ENCODE data around the gene B4GAT1. TPM values are rescaled to one million over a fixed set of nuclear protein-coding genes. Genes with fewer than 3 reads are reported as not detected.
A peak's percentile ranks its signal among the peaks of the same experiment; 100 is the strongest.

Gene B4GAT1
- total and polyA plus RNA-seq, 2 donors (not counting 1 experiment from before 2014, with no cell fraction given) = 1.4 to 5.2 TPM

DNA sequence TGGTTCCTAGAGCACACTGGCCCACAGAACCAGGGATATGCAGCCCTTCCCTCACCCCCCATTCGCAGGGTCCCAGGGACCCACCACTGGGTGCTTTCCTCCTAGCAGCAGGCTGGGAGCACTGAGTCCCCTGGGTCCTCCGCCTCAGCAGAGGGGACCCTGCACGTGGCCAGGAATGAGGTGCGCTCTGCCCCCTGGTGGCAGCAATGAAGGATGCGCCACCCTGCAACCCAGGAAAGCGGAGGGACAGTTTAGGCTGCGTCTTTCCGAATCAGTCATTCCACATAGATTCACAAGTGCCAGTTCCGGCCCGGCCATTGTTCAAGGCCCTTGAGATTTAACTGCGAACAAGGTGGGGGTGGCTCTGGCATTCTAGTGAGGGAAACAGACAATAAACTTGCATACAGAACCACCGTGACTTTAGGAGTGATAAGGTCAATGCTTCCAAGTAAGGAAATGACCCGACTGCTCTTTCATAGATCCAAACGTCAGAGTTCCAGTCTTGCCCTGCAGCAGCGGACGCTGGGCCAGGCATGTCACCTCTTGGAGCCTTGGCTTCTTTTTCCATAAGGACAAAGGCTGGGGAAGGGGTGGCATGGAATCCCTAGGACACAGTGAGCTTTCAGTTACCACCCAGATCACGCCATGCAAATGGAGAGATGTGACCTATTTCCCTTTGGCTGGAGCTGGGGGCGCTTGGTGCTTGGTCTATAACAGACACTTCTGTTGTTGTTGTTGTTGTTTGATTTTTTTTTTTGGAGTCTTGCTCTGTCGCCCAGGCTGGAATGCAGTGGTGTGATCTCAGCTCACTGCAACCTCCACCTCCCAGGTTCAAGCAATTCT, 18.9 kb downstream of the B4GAT1 start:
- Mint-ChIP-seq H3K9me3 (ENCODE audit: insufficient read depth) (no peaks in the 10 kb centered on the region), H3K4me3 (peak overlapping the region; percentile 52), H3K27ac (peak overlapping the region; percentile 47), H3K4me1 (peaks cover 16% of the 10 kb centered on the region), H3K27me3 (no peaks in the 10 kb centered on the region)
- H3K4me1 ChIP-seq (ENCODE audit: control insufficient read depth in 2 of 2, insufficient read depth in 2 of 2, low read length in 2 of 2) = peaks cover 15 to 25% of the 10 kb centered on the region in 2 donors
- no peaks in the 10 kb centered on the region for H3K27me3 ChIP-seq (replicated peaks in 1 of 4; ENCODE audit: control extremely low read depth in 1 of 4, control insufficient read depth in 3 of 4, insufficient read depth in 4 of 4, low read length in 3 of 4)
- no peak overlapping the region for H3K27ac ChIP-seq (ENCODE audit: low read length in 2 of 2)
- H3K9me3 ChIP-seq (ENCODE audit: control extremely low read depth in 1 of 3, control insufficient read depth in 2 of 3, insufficient read depth in 1 of 3, low read length in 2 of 3) = no peaks in the 10 kb centered on the region
- H3K4me2 ChIP-seq (replicated peaks; ENCODE audit: low read depth, low read length, poor library complexity, severe bottlenecking) = peak overlapping the region; percentile 64
- CTCF ChIA-PET = interaction anchor here (0.7 to 4.6 kb wide), 7 partner anchors 10 to 60 kb away, joined by 3 to 101 read pairs (median 5); partner anchors contain the start of gene YIF1A
- DNase-seq = peak; percentile 89
- no peak overlapping the region for H3K9ac ChIP-seq (ENCODE audit: low read length)
- H3K4me3 ChIP-seq (ENCODE audit: control extremely low read depth in 1 of 5, extremely low read depth in 1 of 5, insufficient read depth in 1 of 5, low read depth in 2 of 5, low read length in 4 of 5) = peak overlapping the region in 1 of 5 experiments; percentile 30
- TF ChIP-seq EZH2 (IDR thresholded peaks at IDR 0.05; ENCODE audit: borderline replicate concordance, insufficient read depth, low read depth, low read length, poor library complexity, severe bottlenecking) = no peak
- TF ChIP-seq, protein P1, sequence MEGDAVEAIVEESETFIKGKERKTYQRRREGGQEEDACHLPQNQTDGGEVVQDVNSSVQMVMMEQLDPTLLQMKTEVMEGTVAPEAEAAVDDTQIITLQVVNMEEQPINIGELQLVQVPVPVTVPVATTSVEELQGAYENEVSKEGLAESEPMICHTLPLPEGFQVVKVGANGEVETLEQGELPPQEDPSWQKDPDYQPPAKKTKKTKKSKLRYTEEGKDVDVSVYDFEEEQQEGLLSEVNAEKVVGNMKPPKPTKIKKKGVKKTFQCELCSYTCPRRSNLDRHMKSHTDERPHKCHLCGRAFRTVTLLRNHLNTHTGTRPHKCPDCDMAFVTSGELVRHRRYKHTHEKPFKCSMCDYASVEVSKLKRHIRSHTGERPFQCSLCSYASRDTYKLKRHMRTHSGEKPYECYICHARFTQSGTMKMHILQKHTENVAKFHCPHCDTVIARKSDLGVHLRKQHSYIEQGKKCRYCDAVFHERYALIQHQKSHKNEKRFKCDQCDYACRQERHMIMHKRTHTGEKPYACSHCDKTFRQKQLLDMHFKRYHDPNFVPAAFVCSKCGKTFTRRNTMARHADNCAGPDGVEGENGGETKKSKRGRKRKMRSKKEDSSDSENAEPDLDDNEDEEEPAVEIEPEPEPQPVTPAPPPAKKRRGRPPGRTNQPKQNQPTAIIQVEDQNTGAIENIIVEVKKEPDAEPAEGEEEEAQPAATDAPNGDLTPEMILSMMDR (IDR thresholded peaks at IDR 0.05) = peak; percentile 93
- peak; percentile 98 for ATAC-seq (ENCODE audit: low read depth)
- POLR2A ChIA-PET = no interaction called here
- H3K36me3 ChIP-seq (replicated peaks in 1 of 2; ENCODE audit: control extremely low read depth in 1 of 2, control insufficient read depth in 1 of 2, extremely low read depth in 1 of 2, insufficient read depth in 2 of 2, low read length in 1 of 2) = no peaks in the 10 kb centered on the region
- peak overlapping the region; percentile 74 for H2AFZ ChIP-seq (ENCODE audit: insufficient read depth, low read depth, low read length, poor library complexity, severe bottlenecking)
- H3K79me2 ChIP-seq (ENCODE audit: control insufficient read depth, insufficient read depth, low read length) = no peaks in the 10 kb centered on the region
- intact Hi-C loops (cut with micrococcal nuclease) = loop anchor here (1.0 kb wide), 5 partner anchors 10 to 106 kb away; partner anchors contain the start of gene BRMS1
- no peaks in the 10 kb centered on the region for H4K20me1 ChIP-seq (ENCODE audit: control insufficient read depth, insufficient read depth, low read length, poor library complexity, severe bottlenecking)
- WGBS (ENCODE audit: insufficient coverage) = 8% methylated on average over 16 of the region's 19 CpGs

DNA sequence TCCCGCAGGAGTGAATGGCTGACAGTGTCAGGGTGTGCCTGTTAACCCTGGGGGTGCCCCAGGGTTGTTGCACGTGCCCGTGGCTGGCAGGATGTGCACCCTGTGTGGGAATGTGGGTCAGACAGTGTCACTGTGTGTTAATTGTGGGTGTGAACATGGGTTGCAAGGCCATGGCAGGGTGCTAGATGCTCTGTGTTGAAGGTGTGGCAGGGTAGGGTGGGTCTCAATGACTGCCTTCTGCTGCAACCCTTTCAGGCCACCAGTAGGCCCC, 19.5 kb downstream of the B4GAT1 start:
- Histone ChIP-seq H3K4me2 (replicated peaks; ENCODE audit: low read depth, low read length, poor library complexity, severe bottlenecking) (peak overlapping the region; percentile 64), H3K4me3 (ENCODE audit: control extremely low read depth in 1 of 5, extremely low read depth in 1 of 5, insufficient read depth in 1 of 5, low read depth in 2 of 5, low read length in 4 of 5) (no peak overlapping the region), H3K36me3 (replicated peaks in 1 of 2; ENCODE audit: control extremely low read depth in 1 of 2, control insufficient read depth in 1 of 2, extremely low read depth in 1 of 2, insufficient read depth in 2 of 2, low read length in 1 of 2) (no peaks in the 10 kb centered on the region), H3K4me1 (ENCODE audit: control insufficient read depth in 2 of 2, insufficient read depth in 2 of 2, low read length in 2 of 2) (peaks cover 15 to 25% of the 10 kb centered on the region in 2 donors), H4K20me1 (ENCODE audit: control insufficient read depth, insufficient read depth, low read length, poor library complexity, severe bottlenecking) (no peaks in the 10 kb centered on the region), H2AFZ (ENCODE audit: insufficient read depth, low read depth, low read length, poor library complexity, severe bottlenecking) (no peak overlapping the region), H3K27ac (ENCODE audit: low read length in 2 of 2) (no peak overlapping the region), H3K9ac (ENCODE audit: low read length) (no peak overlapping the region), H3K9me3 (ENCODE audit: control extremely low read depth in 1 of 3, control insufficient read depth in 2 of 3, insufficient read depth in 1 of 3, low read length in 2 of 3) (no peaks in the 10 kb centered on the region), H3K79me2 (ENCODE audit: control insufficient read depth, insufficient read depth, low read length) (no peaks in the 10 kb centered on the region), H3K27me3 (replicated peaks in 1 of 4; ENCODE audit: control extremely low read depth in 1 of 4, control insufficient read depth in 3 of 4, insufficient read depth in 4 of 4, low read length in 3 of 4) (no peaks in the 10 kb centered on the region)
- intact Hi-C loops (cut with micrococcal nuclease) = loop anchor here (1.0 kb wide), 5 partner anchors 10 to 106 kb away; partner anchors contain the start of gene BRMS1
- H3K27ac Mint-ChIP-seq = no peak overlapping the region
- 86% methylated on average over 3 of the region's 3 CpGs for WGBS (ENCODE audit: insufficient coverage)
- TF ChIP-seq, protein P1 (IDR thresholded peaks at IDR 0.05) = no peak
- TF ChIP-seq EZH2 (IDR thresholded peaks at IDR 0.05; ENCODE audit: borderline replicate concordance, insufficient read depth, low read depth, low read length, poor library complexity, severe bottlenecking) = no peak
- H3K27me3 Mint-ChIP-seq = no peaks in the 10 kb centered on the region
- no peak for ATAC-seq (ENCODE audit: low read depth)
- CTCF ChIA-PET = no interaction called here
- no peaks in the 10 kb centered on the region for H3K9me3 Mint-ChIP-seq (ENCODE audit: insufficient read depth)
- POLR2A ChIA-PET = no interaction called here
- H3K4me3 Mint-ChIP-seq = no peak overlapping the region
- H3K4me1 Mint-ChIP-seq = peaks cover 16% of the 10 kb centered on the region
- DNase-seq = no peak
